HG03342 (cell line): Measurements from ENCODE around the gene HOXA7.
A peak's percentile ranks its signal among the peaks of the same experiment; 100 is the strongest.

Experiments
- ATAC-seq: cut with Tn5 transposase; IDR thresholded peaks from one replicate; pipeline ENCODE4 v1.9.1; 2021; ENCODE audit warnings: mild to moderate bottlenecking, moderate library complexity; ENCODE audit not compliant: unreplicated experiment

The HOXA7 gene

DNA sequence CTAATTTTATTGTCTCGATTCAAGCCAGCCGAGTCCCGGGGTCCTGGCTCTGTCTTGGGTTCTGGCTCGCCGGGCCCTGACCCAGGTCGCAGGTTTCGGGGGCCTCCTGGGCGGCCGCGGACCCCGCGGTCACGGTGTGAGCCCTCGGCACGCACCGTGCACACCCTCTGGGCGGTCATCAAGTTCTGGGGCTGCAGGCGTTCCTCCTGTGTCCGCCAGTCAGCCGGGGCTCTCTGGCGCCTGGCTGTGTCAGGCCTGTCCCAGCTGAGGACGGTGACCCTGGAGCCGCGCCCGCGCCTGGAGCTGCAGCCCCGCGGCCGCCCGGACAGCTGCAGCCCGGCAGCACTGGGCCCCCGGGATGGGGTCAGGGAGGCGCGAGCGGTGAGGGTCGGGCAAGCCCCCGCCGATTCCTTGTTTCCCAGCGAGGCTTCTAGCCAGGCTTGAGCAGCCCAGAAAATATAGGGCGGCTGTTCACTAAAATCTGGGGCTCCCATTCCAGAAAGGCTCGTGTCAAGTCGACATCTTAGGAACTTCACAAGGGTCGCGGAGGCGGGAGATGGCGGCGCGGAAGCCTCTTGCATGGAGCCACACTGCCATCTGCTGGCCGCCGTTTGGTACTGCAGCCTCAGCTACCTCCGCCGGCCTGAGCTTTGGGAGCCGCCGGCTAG, 4.2 kb upstream of the HOXA7 start:
- peak; percentile 44 for ATAC-seq

DNA sequence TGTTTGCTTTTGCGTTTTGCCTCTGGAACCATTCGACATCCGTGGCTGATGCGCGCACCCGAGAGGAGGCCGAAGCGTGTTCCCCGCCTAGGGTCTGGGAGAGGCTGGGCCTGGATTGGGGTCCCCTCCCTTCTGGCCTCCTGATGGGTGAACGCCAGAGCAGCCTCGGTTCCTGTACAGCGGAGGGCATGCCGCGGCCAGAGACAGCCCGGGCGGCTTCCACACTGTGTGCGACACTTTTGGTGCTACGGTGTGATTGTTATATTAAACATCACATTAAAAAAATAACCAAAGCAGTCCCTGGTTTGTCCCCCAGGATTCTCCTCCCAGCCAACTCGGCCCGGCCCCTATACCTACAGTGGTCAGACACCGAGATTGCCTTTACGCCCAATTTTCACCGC, 3.7 kb upstream of the HOXA7 start:
- no peak for ATAC-seq

- ATAC-seq: no peak
These were observed 3.0 kb upstream of the HOXA7 start for GRCh38 chr7:27159266-27160144.

DNA sequence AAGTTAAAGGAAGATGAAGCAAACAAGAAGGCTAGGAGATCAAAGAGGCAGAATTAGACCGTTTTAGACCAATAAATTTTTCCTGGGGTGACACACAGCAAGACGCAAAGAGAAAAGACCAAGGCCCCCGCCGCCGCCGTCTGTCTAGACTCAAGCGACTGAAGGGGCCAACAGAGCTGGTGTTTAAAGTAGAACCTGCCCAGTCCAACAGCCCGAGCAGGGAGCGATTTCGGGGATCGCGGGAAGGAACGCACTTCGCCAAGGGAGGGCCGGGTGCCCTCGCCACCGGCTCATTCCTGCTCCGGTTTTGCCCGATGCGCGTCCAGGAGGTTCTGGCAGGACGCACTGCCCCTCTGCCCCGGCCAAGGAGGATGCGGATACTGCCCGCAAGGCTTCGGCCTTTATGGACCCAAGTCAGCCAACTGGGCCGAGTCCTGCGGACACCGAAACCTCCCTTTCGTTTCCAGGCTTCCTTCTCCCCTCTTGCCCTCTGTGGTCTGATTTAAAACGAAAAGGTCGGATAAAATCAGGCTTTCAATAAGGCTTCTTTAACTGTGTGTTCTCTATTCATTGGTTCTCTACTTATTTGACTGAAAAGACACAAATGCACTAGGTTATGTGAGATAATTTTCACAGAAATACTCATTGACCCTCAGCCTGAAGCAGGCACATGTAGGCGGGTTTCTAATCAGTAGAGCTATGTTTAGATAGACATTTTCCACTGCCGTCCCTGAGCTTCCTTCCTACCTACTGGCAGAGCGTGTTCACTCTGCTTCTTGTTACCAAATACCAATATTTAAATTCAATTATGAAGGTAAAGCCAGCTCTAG, 2.2 kb upstream of the HOXA7 start:
- ATAC-seq: no peak

DNA sequence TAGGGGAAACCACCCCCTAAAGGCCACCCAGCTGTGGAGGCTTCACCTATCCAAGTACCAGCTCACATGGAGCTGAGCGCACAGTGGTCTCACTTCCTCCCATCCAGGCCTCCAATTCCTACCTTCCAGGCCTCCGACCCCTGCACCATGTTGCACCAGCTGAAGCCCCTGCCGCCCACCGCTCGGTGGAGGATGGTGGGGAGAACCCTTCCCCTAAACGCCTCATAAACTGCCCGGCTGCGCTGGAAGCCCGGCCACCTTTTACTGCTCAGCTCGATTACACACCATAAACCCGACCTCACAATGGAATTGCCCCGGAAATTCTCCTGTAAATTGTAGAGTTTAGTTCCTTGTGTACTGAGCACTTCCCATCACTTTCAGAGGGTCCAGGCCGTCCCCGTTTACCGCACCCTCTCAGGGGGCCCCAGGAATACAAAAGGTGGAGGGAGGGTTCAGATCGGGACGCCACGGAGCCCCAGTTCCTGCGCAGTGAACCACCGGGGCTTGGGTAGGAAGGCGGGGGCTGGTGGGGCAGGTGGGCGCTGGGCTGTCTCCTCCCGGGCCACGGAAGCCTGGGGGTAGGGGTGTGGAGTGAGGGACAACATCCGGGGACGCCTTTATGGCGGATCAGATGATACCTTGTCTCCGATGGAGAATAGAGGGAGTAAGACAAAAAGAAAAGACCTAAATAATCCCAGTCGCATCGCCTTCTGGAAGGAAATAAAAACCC, 1.4 kb upstream of the HOXA7 start:
- ATAC-seq: no peak

- no peak for ATAC-seq
These were observed 634 bp upstream of the HOXA7 start for GRCh38 chr7:27156916-27157701.

- no peak for ATAC-seq
These were observed 513 bp downstream of the HOXA7 start for GRCh38 chr7:27155816-27156507.

DNA sequence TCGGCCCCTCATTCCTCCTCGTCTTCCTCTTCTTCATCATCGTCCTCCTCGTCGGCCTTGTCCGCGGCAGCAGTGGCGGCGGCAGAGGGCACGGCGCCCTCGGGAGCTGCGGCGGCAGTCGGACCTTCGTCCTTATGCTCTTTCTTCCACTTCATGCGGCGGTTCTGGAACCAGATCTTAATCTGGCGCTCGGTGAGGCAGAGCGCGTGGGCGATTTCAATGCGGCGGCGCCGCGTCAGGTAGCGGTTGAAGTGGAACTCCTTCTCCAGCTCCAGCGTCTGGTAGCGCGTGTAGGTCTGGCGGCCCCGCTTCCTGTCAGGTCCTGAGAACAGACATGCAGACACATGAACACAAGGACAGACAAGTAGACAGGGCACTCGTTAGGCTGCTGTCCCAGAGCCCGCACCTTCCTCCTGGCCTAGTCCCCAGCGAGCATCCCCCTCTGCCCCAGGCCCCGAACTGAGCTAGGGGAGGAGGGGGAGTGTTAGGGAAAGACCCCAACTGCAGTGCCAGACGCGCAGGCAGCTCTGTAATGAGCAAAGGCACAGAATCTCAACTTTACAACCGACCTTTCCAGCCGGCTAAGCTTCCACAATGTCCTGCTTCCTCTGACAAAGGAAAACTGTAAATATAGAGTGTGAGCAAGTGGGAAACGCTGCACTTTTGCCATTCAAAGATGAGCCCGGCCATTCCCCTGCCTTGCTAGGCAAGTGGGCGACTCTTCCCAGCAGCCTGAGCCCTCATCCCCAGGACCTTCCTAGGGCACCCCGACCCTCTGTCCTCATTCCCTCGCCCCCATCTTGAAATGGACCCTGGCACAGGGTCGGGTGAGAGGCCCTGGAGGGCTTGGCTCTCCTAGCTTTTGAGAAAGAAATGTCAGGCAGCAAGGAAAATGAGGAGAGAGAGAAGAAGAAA, 1.3 kb downstream of the HOXA7 start:
- no peak for ATAC-seq

- no peak for ATAC-seq
These were observed 2.1 kb downstream of the HOXA7 start for GRCh38 chr7:27154369-27154768.

DNA sequence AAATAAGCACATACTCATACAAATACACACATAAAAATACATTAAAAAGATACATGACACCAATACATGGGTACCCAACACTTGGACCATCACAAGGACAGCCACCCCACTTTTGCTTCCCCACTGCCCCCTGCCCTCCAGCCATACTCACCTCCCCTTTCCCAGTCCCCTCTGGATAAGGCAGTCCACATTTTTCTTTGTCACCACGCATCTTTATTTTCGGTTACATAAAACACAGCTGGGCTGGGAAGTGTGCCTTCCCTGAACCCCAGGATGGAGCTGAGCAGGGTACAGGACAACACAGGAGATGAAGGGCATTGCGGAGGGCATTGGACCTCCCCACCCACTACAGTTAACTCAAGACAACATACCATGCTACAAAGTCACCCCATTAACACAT, 2.9 kb downstream of the HOXA7 start:
- no peak for ATAC-seq

- no peak for ATAC-seq
These were observed 3.5 kb downstream of the HOXA7 start for GRCh38 chr7:27152816-27153442.

GRCh38 chr7:27151931-27152815, 4.3 kb downstream of the HOXA7 start, which contains the start of gene HOXA3:
Gene HOXA3 (minus strand): TSS chr7:27152583. CDS start chr7:27110640, 41,943 bp downstream.
- ATAC-seq: no peak

DNA sequence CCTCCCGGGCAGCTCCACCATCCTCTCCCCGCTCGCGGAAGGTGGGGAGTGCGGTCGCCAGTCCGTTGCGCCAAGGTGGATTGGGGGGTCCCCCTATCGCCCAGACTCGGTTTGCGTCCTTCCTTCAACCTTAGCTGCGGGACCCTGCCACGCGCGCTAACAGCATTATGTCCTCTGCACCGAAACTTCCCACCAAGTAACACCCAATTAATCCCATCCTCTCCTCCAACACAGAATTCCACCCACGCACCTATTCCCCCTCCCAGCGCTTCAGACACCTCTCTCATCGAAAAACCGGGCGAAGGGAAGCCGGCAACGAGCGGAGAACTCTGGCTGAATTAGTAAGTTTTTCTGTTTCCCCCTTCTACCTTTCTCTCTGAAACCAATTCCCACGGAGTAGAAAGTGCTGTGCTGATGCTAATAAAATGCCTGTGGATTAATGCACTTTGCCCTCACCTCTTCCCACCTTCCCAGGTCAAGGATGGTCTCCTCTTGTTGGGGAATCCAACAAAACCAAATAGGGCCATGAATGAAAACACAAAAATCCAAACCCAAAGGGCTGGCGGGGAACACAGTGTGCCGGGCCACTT, 5.0 kb downstream of the HOXA7 start:
- no peak for ATAC-seq

DNA sequence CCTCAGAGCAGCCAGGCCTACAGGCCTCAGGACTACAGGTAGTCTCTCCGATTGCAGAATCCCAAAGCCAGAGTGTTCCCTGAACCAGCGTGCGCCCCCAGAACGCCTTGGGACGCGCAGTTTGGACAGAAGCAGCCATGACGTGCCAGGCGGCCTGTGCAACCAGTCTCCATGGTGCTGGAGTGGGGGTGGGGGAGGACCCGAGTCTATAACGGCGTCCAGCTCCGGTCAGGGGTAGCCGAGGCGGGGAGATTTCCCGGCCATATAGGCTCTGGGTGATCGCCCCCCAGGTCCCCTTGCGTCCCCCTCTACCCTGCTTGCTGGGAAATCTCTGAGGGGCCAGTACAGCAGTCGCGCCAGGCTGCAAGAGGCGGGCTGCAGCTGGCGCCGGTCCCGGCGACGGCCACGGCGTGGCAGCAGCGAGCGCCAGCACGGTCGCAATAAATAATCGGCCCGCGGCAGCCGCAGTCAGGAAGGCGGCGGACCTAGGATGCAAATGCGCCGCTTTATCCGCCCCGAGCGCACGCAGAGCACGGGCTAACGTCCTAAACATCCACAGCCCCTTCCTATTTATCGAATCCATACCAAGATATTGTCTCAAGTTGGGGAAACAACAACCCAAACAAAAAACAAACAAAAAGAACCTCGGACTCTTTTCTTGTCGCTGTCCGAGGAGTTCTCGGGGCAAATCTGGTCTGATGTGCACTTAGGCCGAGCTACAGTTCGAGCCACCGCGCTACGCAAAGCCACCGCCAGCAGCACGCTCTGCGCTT, 5.7 kb downstream of the HOXA7 start:
- peak; percentile 71 for ATAC-seq

DNA sequence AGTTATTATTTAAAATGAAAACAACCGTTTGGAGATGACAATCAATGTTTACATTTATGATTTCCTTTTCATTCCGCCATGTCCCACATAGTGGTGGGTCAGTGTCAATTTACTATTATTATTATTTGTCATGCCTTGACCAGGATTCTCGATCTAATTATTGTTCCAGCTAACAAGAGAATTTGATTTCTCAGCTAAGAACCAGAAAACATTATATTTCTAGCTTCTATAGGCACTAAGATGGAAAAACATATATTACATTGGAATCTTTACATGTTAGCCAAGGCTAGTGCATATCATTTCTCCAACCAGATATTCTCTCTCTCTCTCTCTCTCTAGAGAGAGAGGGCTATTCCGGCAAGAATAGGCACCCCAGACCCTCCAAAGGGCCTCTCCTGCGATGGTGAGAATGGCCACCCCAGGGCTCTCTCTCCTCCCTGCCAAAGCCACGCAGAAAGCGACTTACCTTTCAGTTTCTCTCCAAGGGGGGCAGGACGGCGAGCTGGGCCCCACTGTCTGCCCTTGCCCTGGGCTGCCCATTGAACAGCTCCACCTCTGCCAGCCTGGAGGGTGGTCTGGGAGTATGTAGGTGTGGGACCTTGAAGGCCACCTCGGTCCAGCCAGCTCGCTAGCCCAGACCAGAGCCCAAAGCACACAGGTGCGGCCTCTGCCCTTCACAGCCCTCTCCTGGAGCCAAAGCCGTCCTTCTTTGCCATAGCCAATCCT, 6.5 kb downstream of the HOXA7 start:
- ATAC-seq: no peak
